Neural cell (in vitro differentiated cells): ENCODE measurements around the gene KDELR1.

Experiments
- EZH2 ChIP-seq: fragments of 200-600, 300-800 bp; shearing (Covaris generic), sonication (generic); IDR thresholded peaks from 2 replicates; pipeline ENCODE4 v1.6.1; 2014; ENCODE audit warnings: antibody characterized with exemption, low read length, borderline replicate concordance, mild to moderate bottlenecking; ENCODE audit not compliant: insufficient read depth, poor library complexity, severe bottlenecking
- RAD21 ChIP-seq: fragments of 450-650 bp; conservative IDR thresholded peaks from 2 replicates; pipeline ENCODE4 v1.6.1; 2014; ENCODE audit warnings: antibody characterized with exemption, mild to moderate bottlenecking, moderate library complexity
- SMC3 ChIP-seq: fragments of 450-650 bp; conservative IDR thresholded peaks from 2 replicates; pipeline ENCODE4 v1.6.1; 2014; ENCODE audit warnings: antibody characterized with exemption, mild to moderate bottlenecking, moderate library complexity; ENCODE audit not compliant: poor library complexity
- TAF1 ChIP-seq: IDR thresholded peaks from 2 replicates; pipeline ENCODE4 v1.6.1; 2012; ENCODE audit warnings: low read depth
- TF ChIP-seq, protein P1 (sequence below): fragments of 450-650 bp; IDR thresholded peaks from 2 replicates; pipeline ENCODE4 v1.5.1; 2014; ENCODE audit warnings: antibody characterized with exemption, mild to moderate bottlenecking, moderate library complexity; ENCODE audit not compliant: poor library complexity, severe bottlenecking
- TF ChIP-seq, protein P2 (sequence below): IDR thresholded peaks from 2 replicates; pipeline ENCODE4 v1.6.1; 2012; ENCODE audit warnings: borderline replicate concordance

DNA sequence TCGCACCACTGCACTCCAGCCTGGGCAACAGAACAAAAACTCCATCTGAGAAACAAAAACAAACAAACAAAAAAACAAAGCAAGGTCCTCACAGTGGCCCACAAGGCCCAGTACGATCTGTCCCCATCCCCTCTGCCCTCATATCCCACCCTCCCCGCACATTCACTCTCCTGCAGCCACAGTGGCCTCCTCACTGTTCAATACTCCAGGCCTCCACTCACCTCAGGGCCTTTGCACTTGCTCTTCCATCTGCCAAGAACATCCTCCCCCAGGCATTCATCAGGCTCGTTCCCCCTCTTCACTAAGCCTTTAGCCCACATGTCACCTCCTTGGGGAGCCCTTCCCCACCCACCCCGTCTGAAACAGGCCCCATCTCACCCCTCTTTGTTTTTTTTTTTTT is 32.2 kb downstream of the KDELR1 start:
- TF ChIP-seq, protein P1, sequence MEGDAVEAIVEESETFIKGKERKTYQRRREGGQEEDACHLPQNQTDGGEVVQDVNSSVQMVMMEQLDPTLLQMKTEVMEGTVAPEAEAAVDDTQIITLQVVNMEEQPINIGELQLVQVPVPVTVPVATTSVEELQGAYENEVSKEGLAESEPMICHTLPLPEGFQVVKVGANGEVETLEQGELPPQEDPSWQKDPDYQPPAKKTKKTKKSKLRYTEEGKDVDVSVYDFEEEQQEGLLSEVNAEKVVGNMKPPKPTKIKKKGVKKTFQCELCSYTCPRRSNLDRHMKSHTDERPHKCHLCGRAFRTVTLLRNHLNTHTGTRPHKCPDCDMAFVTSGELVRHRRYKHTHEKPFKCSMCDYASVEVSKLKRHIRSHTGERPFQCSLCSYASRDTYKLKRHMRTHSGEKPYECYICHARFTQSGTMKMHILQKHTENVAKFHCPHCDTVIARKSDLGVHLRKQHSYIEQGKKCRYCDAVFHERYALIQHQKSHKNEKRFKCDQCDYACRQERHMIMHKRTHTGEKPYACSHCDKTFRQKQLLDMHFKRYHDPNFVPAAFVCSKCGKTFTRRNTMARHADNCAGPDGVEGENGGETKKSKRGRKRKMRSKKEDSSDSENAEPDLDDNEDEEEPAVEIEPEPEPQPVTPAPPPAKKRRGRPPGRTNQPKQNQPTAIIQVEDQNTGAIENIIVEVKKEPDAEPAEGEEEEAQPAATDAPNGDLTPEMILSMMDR, result no peak
- TF ChIP-seq, protein P2, sequence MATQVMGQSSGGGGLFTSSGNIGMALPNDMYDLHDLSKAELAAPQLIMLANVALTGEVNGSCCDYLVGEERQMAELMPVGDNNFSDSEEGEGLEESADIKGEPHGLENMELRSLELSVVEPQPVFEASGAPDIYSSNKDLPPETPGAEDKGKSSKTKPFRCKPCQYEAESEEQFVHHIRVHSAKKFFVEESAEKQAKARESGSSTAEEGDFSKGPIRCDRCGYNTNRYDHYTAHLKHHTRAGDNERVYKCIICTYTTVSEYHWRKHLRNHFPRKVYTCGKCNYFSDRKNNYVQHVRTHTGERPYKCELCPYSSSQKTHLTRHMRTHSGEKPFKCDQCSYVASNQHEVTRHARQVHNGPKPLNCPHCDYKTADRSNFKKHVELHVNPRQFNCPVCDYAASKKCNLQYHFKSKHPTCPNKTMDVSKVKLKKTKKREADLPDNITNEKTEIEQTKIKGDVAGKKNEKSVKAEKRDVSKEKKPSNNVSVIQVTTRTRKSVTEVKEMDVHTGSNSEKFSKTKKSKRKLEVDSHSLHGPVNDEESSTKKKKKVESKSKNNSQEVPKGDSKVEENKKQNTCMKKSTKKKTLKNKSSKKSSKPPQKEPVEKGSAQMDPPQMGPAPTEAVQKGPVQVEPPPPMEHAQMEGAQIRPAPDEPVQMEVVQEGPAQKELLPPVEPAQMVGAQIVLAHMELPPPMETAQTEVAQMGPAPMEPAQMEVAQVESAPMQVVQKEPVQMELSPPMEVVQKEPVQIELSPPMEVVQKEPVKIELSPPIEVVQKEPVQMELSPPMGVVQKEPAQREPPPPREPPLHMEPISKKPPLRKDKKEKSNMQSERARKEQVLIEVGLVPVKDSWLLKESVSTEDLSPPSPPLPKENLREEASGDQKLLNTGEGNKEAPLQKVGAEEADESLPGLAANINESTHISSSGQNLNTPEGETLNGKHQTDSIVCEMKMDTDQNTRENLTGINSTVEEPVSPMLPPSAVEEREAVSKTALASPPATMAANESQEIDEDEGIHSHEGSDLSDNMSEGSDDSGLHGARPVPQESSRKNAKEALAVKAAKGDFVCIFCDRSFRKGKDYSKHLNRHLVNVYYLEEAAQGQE, result no peak
- no peak for TF ChIP-seq SMC3
- TF ChIP-seq EZH2, result no peak
- TF ChIP-seq RAD21, result no peak
- no peak for TF ChIP-seq TAF1
